Epithelial cell of esophagus (primary cell): ENCODE results near the gene NSF.
"Not testable (repeated sequence)": the region's sequence is repeated elsewhere in the genome, so short reads cannot be mapped to it uniquely, and the experiment has no call there.

Experiments used
- DNase-seq: peaks from one replicate; pipeline ENCODE4 v3.0.0; 2010; ENCODE audit warnings: low read depth
- H3K4me3 ChIP-seq: 2 replicates; pipeline ENCODE4 v1.5.1; 2011; ENCODE audit warnings: mild to moderate bottlenecking, low read length, control low read depth
- CTCF ChIP-seq: IDR thresholded peaks from 2 replicates; pipeline ENCODE4 v1.5.1; 2011; ENCODE audit warnings: low read depth, mild to moderate bottlenecking, low read length, control low read depth, inconsistent platforms; ENCODE audit not compliant: insufficient read depth; ENCODE audit errors: missing control alignments

NSF gene

GRCh38 chr17:46692196-46692595, 101.7 kb downstream of the NSF start:
- H3K4me3 ChIP-seq, result not testable (repeated sequence)

GRCh38 chr17:46693283-46693682, 102.8 kb downstream of the NSF start:
- not testable (repeated sequence) for H3K4me3 ChIP-seq

More at GRCh38 chr17:46692196-46692595, 101.7 kb downstream of the NSF start:
- not testable (repeated sequence) for DNase-seq

GRCh38 chr17:46696522-46696921, 106.1 kb downstream of the NSF start:
- DNase-seq, H3K4me3 ChIP-seq: not testable (repeated sequence)

More at GRCh38 chr17:46693283-46693682, 102.8 kb downstream of the NSF start:
- not testable (repeated sequence) for DNase-seq

GRCh38 chr17:46699014-46699413, 108.5 kb downstream of the NSF start:
- not testable (repeated sequence) for DNase-seq, H3K4me3 ChIP-seq

- no peak for TF ChIP-seq CTCF
- no peak overlapping the region for H3K4me3 ChIP-seq
- DNase-seq, result no peak
These were observed 127.5 kb downstream of the NSF start for GRCh38 chr17:46717999-46718398.

GRCh38 chr17:46719891-46720290, 129.4 kb downstream of the NSF start:
- no peak overlapping the region for H3K4me3 ChIP-seq
- no peak for TF ChIP-seq CTCF
- no peak for DNase-seq

GRCh38 chr17:46720408-46720807, 129.9 kb downstream of the NSF start:
- no peak overlapping the region for H3K4me3 ChIP-seq
- no peak for TF ChIP-seq CTCF
- DNase-seq, result no peak

GRCh38 chr17:46722662-46723285, 132.3 kb downstream of the NSF start:
- no peak for DNase-seq

GRCh38 chr17:46726206-46726605, 135.7 kb downstream of the NSF start:
- no peak overlapping the region for H3K4me3 ChIP-seq

More at GRCh38 chr17:46722662-46723285, 132.3 kb downstream of the NSF start:
- no peak for TF ChIP-seq CTCF
- no peak overlapping the region for H3K4me3 ChIP-seq

More at GRCh38 chr17:46726206-46726605, 135.7 kb downstream of the NSF start:
- TF ChIP-seq CTCF, result no peak
- no peak for DNase-seq
